K562 (cell line): ENCODE data around the gene LRRC74B. TPM values are rescaled to one million over a fixed set of nuclear protein-coding genes. Genes with fewer than 3 reads are reported as not detected.
A peak's percentile ranks its signal among the peaks of the same experiment; 100 is the strongest.

Source experiments
- BHLHE40 ChIP-seq: IDR thresholded peaks from 2 replicates; pipeline ENCODE4 v1.6.1; 2011; ENCODE audit warnings: low read length, improper control_type of control experiment
- CBX2 ChIP-seq: fragments of 200-600 bp; sonication (generic); IDR thresholded peaks from one replicate; pipeline ENCODE4 v1.6.1; 2012; ENCODE audit warnings: mild to moderate bottlenecking, low read length, inconsistent platforms; ENCODE audit not compliant: insufficient read depth, poor library complexity, severe bottlenecking
- CTCFL ChIP-seq: IDR thresholded peaks from 2 replicates; pipeline ENCODE4 v1.6.1; 2011; ENCODE audit warnings: borderline replicate concordance, low read depth, mild to moderate bottlenecking, moderate library complexity, low read length; ENCODE audit not compliant: insufficient read depth, poor library complexity, severe bottlenecking
- DMBX1 ChIP-seq: fragments of 250-450 bp; sonication (Bioruptor Pico); IDR thresholded peaks from 2 replicates; pipeline ENCODE4 v1.8.0; 2022; ENCODE audit warnings: inconsistent platforms, mild to moderate bottlenecking, moderate library complexity, borderline replicate concordance
- ERF ChIP-seq: fragments of 450-650 bp; formaldehyde crosslinking; IDR thresholded peaks from 2 replicates; pipeline ENCODE4 v1.4.0; 2020; ENCODE audit warnings: mild to moderate bottlenecking, mixed read lengths
- RFX7 ChIP-seq: fragments of 250-450 bp; sonication (Bioruptor Pico); IDR thresholded peaks from 2 replicates; pipeline ENCODE4 v1.5.1; 2021; ENCODE audit warnings: mild to moderate bottlenecking
- SP2 ChIP-seq: IDR thresholded peaks from 2 replicates; pipeline ENCODE4 v1.6.1; 2011; ENCODE audit warnings: mild to moderate bottlenecking, low read depth, low read length, moderate library complexity; ENCODE audit not compliant: poor library complexity, severe bottlenecking; ENCODE audit errors: extremely low read depth
- SREBF2 ChIP-seq: sonication (generic); formaldehyde crosslinking; IDR thresholded peaks from 2 replicates; pipeline ENCODE4 v1.4.0; 2020; ENCODE audit warnings: mild to moderate bottlenecking, missing genetic modification reagents
- SRF ChIP-seq, 2 experiments: fragments of 250-450, 450-650 bp in 1 of 2; sonication (Bioruptor Pico) in 1 of 2; sonication (generic) in 1 of 2; formaldehyde crosslinking; IDR thresholded peaks; 2 replicates each; pipeline versions ENCODE4 v1.5.0 to v1.5.1; 2020 to 2022; ENCODE audit warnings: mild to moderate bottlenecking in 1 of 2, missing genetic modification reagents in 1 of 2
- TBL1XR1 ChIP-seq, 2 experiments: IDR thresholded peaks; 2 replicates each; pipeline ENCODE4 v1.6.1; 2012; ENCODE audit warnings: improper control_type of control experiment in 2 of 2, low read length in 2 of 2, mild to moderate bottlenecking in 1 of 2
- TEAD1 ChIP-seq, 2 experiments: fragments of 450-650 bp in 1 of 2; sonication (generic) in 1 of 2; formaldehyde crosslinking; IDR thresholded peaks; 2 replicates each; pipeline versions ENCODE4 v1.4.0 to v1.8.0; 2020 to 2022; ENCODE audit warnings: mild to moderate bottlenecking in 2 of 2, missing genetic modification reagents in 1 of 2
- U2AF1 ChIP-seq: fragments of 200-400 bp; formaldehyde crosslinking; optimal IDR thresholded peaks from 2 replicates; pipeline ENCODE3; 2017; ENCODE audit warnings: mild to moderate bottlenecking, low read depth, low read length, moderate library complexity
- ZBTB12 ChIP-seq: fragments of 250-450 bp; sonication (Bioruptor Pico); IDR thresholded peaks from 2 replicates; pipeline ENCODE4 v1.4.0; 2020
- ZBTB17 ChIP-seq: fragments of 450-650 bp; formaldehyde crosslinking; IDR thresholded peaks from 2 replicates; pipeline ENCODE4 v1.4.0; 2020; ENCODE audit warnings: mild to moderate bottlenecking
- ZBTB26 ChIP-seq: fragments of 450-650 bp; formaldehyde crosslinking; IDR thresholded peaks from 2 replicates; pipeline ENCODE4 v1.4.0; 2022; ENCODE audit warnings: missing genetic modification characterization
- ZNF41 ChIP-seq: fragments of 250-450 bp; sonication (Bioruptor Pico); conservative IDR thresholded peaks from 2 replicates; pipeline ENCODE4 v1.4.0; 2020; ENCODE audit warnings: mild to moderate bottlenecking
- ZNF695 ChIP-seq: fragments of 450-650 bp; formaldehyde crosslinking; IDR thresholded peaks from 2 replicates; pipeline ENCODE4 v1.4.0; 2020; ENCODE audit warnings: mild to moderate bottlenecking, moderate library complexity
- ZNF785 ChIP-seq: fragments of 250-450 bp; sonication (Bioruptor Pico); IDR thresholded peaks from 2 replicates; pipeline ENCODE4 v1.4.0; 2020; ENCODE audit warnings: mild to moderate bottlenecking
- ZNF830 ChIP-seq: fragments of 250-450 bp; sonication (Bioruptor Pico); IDR thresholded peaks from 2 replicates; pipeline ENCODE4 v1.5.0; 2021; ENCODE audit warnings: mild to moderate bottlenecking
- ZZZ3 ChIP-seq: fragments of 450-650 bp; IDR thresholded peaks from 2 replicates; pipeline ENCODE4 v1.6.1; 2016; ENCODE audit warnings: antibody characterized with exemption, mild to moderate bottlenecking, moderate library complexity
- polyA plus RNA-seq, 8 experiments: library from polyadenylated mRNA; depleted of rRNA in 4 of 8; stranded (reverse) in 5 of 8; unstranded in 3 of 8; fragments of >200 nt; fragmentation: Nextera tagmentation in 2 of 8; fragmentation: Illumina TruSeq in 1 of 8; extraction: Ambion mirVana in 2 of 8; extraction: Trizol in 1 of 8; gene quantifications; 2 replicates each; pipeline versions ENCODE4 v1.2.1 to v1.2.3, GENCODE V29; 2011 to 2014; ENCODE audit warnings: inconsistent platforms in 1 of 8, missing spikeins in 1 of 8
- total RNA-seq, 7 experiments: library from RNA; depleted of rRNA in 6 of 7; stranded (reverse); fragments of >200 nt in 6 of 7; fragmentation: Illumina TruSeq in 2 of 7; extraction: Trizol in 2 of 7; gene quantifications; 2 replicates each; pipeline versions ENCODE4 v1.2.1 to v1.2.3, GENCODE V29; 2011 to 2021; ENCODE audit warnings: low replicate concordance in 1 of 7
- TF ChIP-seq, protein P1 (sequence below), 2 experiments: fragments of 250-450 bp in 1 of 2; fragments of 450-650 bp in 1 of 2; sonication (Bioruptor Pico) in 1 of 2; IDR thresholded peaks; 2 replicates each; pipeline versions ENCODE4 v1.6.1 to v1.8.0; 2016 to 2021; ENCODE audit warnings: mild to moderate bottlenecking in 2 of 2, moderate library complexity in 2 of 2, missing compliant biosample characterization in 1 of 2, missing genetic modification characterization in 1 of 2

Gene LRRC74B
- total and polyA plus RNA-seq, 9 of the 15 experiments (the other 6 are each of a cell fraction or from before 2014, with no cell fraction given) = not detected

DNA sequence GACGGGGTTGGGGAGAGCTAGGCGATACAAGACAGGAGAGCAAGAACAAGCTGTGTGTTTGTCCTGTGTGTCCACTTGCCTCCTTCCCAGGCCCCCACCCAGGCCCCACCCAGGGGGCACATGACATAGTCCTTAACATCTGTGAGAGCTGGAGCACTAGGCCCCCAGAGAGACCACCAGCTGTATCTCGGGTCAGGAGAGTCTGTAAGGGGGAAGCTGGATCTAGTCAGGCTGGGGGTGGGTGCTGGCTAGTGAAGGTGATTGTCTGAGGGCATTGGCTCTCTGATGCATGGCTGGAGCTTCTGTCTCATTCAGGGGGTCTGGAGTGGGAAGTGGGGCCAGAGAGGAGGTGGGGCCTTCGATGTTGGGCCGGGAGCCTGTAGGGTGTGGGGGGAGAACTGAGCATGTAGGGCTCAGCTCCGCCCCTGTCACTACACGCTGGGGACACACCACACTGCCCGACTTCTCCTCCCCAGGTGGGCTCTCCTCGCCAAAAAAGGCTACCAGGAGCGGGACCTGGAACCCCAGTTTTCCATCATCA is 30.2 kb upstream of the LRRC74B start (continued):
- TF ChIP-seq ZNF785 (CRISPR knock-in tag) = 0 out of 2 replicates have a peak, but pooled peaks have one; percentile 54
- TF ChIP-seq SREBF2 (CRISPR knock-in tag) = no peak
- TF ChIP-seq TBL1XR1 (IDR thresholded peaks at IDR 0.05; ENCODE audit: low read length in 2 of 2) = no peak
- no peak for TF ChIP-seq ZNF695
- peak; percentile 13; the same call in 1 of the 2 replicates for TF ChIP-seq BHLHE40
- 0 out of 2 replicates have a peak, but pooled peaks have one; percentile 15 for TF ChIP-seq ZBTB12 (CRISPR knock-in tag)
- TF ChIP-seq DMBX1 = peak; percentile 33; the same call in 1 of the 2 replicates
- TF ChIP-seq TEAD1 (CRISPR knock-in tag; IDR thresholded peaks at IDR 0.05) = 0 out of 4 replicates have a peak, but pooled peaks of 1 of the 2 experiments have one; percentile 19
- no peak for TF ChIP-seq ZBTB17 (CRISPR knock-in tag)
- 0 out of 2 replicates have a peak, but pooled peaks have one; percentile 48 for TF ChIP-seq ERF (CRISPR knock-in tag)
- no peak for TF ChIP-seq ZNF830 (CRISPR knock-in tag)
- TF ChIP-seq ZNF41 (CRISPR knock-in tag) = 0 out of 2 replicates have a peak, but pooled peaks have one; percentile 8
- no peak for TF ChIP-seq U2AF1
- no peak for TF ChIP-seq CTCFL
- TF ChIP-seq SRF (CRISPR knock-in tag; IDR thresholded peaks at IDR 0.05) = peak in 1 of 2 experiments; percentile 70; a peak in 1 of 4 replicates
- TF ChIP-seq ZZZ3 = no peak
- peak; percentile 94; the same call in 1 of the 2 replicates for TF ChIP-seq ZBTB26 (CRISPR knock-in tag)
- TF ChIP-seq CBX2 = no peak
- TF ChIP-seq, protein P1, sequence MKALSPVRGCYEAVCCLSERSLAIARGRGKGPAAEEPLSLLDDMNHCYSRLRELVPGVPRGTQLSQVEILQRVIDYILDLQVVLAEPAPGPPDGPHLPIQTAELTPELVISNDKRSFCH (CRISPR knock-in tag; IDR thresholded peaks at IDR 0.05) = no peak
- TF ChIP-seq, protein P1 (tag; IDR thresholded peaks at IDR 0.05) = no peak
- 0 out of 2 replicates have a peak, but pooled peaks have one; percentile 60 for TF ChIP-seq RFX7 (CRISPR knock-in tag)
- TF ChIP-seq SP2 = no peak
